ENCODE measurements around the gene IFI16. TPM values are rescaled to one million over a fixed set of nuclear protein-coding genes. Genes with fewer than 3 reads are reported as not detected.
"Not testable (repeated sequence)": the region's sequence is repeated elsewhere in the genome, so short reads cannot be mapped to it uniquely, and the experiment has no call there.

Gene IFI16
- total RNA-seq, 1 donor from 2014 or later = 160 TPM

GRCh38 chr1:159014851-159015250 is 5.1 kb downstream of the IFI16 start:
- Mint-ChIP-seq H3K27ac (peak overlapping the region; percentile 92), H3K27me3 (no peaks in the 10 kb centered on the region), H3K9me3 (no peaks in the 10 kb centered on the region), H3K36me3 (ENCODE audit: low read depth) (peaks cover 77% of the 10 kb centered on the region), H3K4me3 (peak overlapping the region; percentile 88), H3K4me1 (peaks cover 66% of the 10 kb centered on the region)
- TF ChIP-seq, protein P1, sequence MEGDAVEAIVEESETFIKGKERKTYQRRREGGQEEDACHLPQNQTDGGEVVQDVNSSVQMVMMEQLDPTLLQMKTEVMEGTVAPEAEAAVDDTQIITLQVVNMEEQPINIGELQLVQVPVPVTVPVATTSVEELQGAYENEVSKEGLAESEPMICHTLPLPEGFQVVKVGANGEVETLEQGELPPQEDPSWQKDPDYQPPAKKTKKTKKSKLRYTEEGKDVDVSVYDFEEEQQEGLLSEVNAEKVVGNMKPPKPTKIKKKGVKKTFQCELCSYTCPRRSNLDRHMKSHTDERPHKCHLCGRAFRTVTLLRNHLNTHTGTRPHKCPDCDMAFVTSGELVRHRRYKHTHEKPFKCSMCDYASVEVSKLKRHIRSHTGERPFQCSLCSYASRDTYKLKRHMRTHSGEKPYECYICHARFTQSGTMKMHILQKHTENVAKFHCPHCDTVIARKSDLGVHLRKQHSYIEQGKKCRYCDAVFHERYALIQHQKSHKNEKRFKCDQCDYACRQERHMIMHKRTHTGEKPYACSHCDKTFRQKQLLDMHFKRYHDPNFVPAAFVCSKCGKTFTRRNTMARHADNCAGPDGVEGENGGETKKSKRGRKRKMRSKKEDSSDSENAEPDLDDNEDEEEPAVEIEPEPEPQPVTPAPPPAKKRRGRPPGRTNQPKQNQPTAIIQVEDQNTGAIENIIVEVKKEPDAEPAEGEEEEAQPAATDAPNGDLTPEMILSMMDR (IDR thresholded peaks at IDR 0.05) = no peak
- DNase-seq (no peak), ATAC-seq (ENCODE audit: low read depth) (no peak)
- POLR2A ChIA-PET = interaction anchor here (1.5 to 3.3 kb wide), 4 partner anchors 26 to 62 kb away, joined by 3 to 28 read pairs (median 8); partner anchors contain the start of gene AIM2
- intact Hi-C loops (cut with micrococcal nuclease) = loop anchor here (1.0 to 10.0 kb wide), 8 partner anchors 16 to 1610 kb away; partner anchors contain the start of genes AIM2 and MNDA
- CTCF ChIA-PET = no interaction called here

DNA sequence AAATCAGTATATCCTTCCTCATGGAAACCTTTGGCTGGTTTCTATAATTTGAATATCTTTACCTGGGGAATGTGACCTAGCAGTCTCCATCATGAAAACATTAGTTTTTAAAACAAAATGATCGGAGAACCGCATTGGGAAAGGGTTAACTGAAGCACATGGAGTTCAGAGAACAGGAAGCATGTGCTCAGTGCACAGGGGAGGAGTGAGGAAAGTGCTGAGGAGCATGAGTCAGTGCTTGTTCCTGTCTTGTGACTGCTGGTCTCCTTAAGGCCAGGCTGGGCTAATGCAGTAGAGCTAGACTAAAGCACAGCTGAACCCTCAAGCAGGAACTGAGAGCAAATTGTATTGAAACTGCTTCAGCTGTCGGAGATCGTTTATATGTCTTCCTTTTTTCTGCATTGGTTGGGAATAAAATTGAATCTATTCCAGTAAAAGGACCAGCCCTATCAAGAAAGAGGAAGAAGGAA is 5.8 kb downstream of the IFI16 start:
- ATAC-seq (ENCODE audit: low read depth) (peak; percentile 98), DNase-seq (peak; percentile 36)
- TF ChIP-seq, protein P1 (IDR thresholded peaks at IDR 0.05) = no peak
- POLR2A ChIA-PET = interaction anchor here (0.7 to 3.3 kb wide), 7 partner anchors 14 to 836 kb away, joined by 3 to 28 read pairs (median 4); partner anchors contain the start of gene AIM2
- Mint-ChIP-seq H3K27me3 (no peaks in the 10 kb centered on the region), H3K27ac (peak overlapping the region; percentile 92), H3K9me3 (no peaks in the 10 kb centered on the region), H3K4me1 (peaks cover 70% of the 10 kb centered on the region), H3K36me3 (ENCODE audit: low read depth) (peaks cover 77% of the 10 kb centered on the region), H3K4me3 (peak overlapping the region; percentile 83)
- intact Hi-C loops (cut with micrococcal nuclease) = loop anchor here (1.0 to 10.0 kb wide), 8 partner anchors 15 to 1609 kb away; partner anchors contain the start of genes AIM2 and MNDA
- CTCF ChIA-PET = interaction anchor here (0.9 kb wide), 1 partner anchor 17 kb away, joined by 5 read pairs; no protein-coding TSS in a partner anchor

GRCh38 chr1:159023723-159024122 is 14.0 kb downstream of the IFI16 start:
- ChIA-PET CTCF (no interaction called here), POLR2A (no interaction called here)
- Mint-ChIP-seq H3K36me3 (ENCODE audit: low read depth) (peaks cover 87% of the 10 kb centered on the region), H3K4me3 (no peak overlapping the region), H3K4me1 (peaks cover 69% of the 10 kb centered on the region), H3K9me3 (no peaks in the 10 kb centered on the region), H3K27me3 (no peaks in the 10 kb centered on the region), H3K27ac (no peak overlapping the region)
- intact Hi-C loops (cut with micrococcal nuclease) = no loop called here
- DNase-seq (no peak), ATAC-seq (ENCODE audit: low read depth) (no peak)
- TF ChIP-seq, protein P1 (IDR thresholded peaks at IDR 0.05) = no peak

GRCh38 chr1:159025043-159025442 is 15.3 kb downstream of the IFI16 start:
- ATAC-seq (ENCODE audit: low read depth) (no peak), DNase-seq (no peak)
- Mint-ChIP-seq H3K27ac (peak overlapping the region; percentile 41), H3K36me3 (ENCODE audit: low read depth) (peaks cover 87% of the 10 kb centered on the region), H3K9me3 (peaks cover 4% of the 10 kb centered on the region), H3K27me3 (no peaks in the 10 kb centered on the region), H3K4me3 (no peak overlapping the region), H3K4me1 (peaks cover 71% of the 10 kb centered on the region)
- ChIA-PET POLR2A (interaction anchor here (0.9 kb wide), 1 partner anchor 17 kb away, joined by 3 read pairs; no protein-coding TSS in a partner anchor), CTCF (no interaction called here)
- intact Hi-C loops (cut with micrococcal nuclease) = no loop called here
- TF ChIP-seq, protein P1 (IDR thresholded peaks at IDR 0.05) = no peak

DNA sequence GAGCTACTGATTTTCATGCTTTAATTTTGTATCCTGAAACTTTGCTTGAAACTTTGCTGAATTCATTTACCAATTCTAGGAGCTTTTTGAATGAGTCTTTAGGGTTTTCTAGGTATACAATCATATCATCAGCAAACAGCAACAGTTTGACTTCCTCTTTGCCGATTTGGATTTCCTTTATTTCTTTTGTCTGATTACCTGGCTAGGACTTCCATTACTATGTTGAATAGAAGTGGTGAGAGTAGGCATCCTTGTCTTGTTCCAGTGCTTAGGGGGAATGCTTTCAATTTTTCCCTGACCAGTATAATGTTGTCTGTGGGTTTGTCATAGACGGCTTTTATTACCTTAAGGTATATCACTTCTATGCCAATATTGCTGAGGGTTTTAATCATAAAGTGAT is 17.1 kb downstream of the IFI16 start:
- H3K36me3 Mint-ChIP-seq (ENCODE audit: low read depth) = peaks cover 88% of the 10 kb centered on the region
- H3K27me3 Mint-ChIP-seq; ATAC-seq (ENCODE audit: low read depth); DNase-seq; CTCF ChIA-PET; H3K9me3 Mint-ChIP-seq: not testable (repeated sequence)
- peak overlapping the region; percentile 11 for H3K4me3 Mint-ChIP-seq
- intact Hi-C loops (cut with micrococcal nuclease) = loop anchor here (2.0 kb wide), 1 partner anchor 14 kb away; no protein-coding TSS in a partner anchor
- peak overlapping the region; percentile 15 for H3K27ac Mint-ChIP-seq
- H3K4me1 Mint-ChIP-seq = peaks cover 73% of the 10 kb centered on the region
- POLR2A ChIA-PET = interaction anchor here (1.0 kb wide), 1 partner anchor 41 kb away, joined by 4 read pairs; no protein-coding TSS in a partner anchor

All from activated B cell treated with CpG ODN at 0.5 μM for 24 hours (primary cell).